ENCODE results near the gene CLASP1.

The CLASP1 gene

DNA sequence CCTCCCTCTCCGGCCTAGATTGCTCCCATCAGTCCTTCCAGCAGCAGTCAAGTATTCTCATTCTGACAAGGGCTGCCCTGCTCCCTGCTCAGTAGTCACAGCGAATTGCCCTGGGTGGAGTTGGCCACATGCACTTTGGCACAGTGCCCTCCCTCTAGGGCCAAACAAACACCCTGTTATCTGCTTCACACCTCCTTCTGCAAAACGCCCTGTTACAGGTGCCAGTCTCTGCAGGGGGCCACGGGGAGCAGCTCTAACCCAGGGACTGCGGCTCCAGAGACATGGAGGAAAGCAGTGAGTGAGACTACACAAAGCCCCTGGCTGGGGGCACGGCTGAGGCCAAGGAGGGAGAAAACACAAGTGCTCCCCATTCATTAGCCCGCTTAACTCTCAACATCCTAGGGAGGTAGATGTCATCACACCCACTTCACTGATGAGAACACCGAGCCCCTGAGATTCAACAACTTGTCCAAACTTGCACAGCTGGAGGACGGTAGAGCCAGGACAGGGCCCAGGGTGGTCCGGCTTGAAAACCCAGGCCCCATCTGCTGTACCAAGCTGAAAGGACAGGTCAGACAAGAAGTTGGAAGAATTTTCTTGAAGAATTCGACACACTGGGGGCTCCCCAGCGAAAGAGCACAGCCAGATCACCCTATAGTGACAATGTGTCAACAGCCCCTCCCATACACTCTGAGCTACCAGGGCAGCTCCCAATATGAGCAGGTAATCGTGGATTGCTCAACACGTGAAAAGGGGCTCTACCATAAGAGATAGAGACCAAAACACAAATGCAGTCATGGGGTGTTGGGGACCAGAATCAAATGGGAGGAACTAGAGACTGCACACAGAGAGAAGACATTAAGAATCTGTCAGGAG is 355.6 kb downstream of the CLASP1 start:
- Mint-ChIP-seq H3K4me3 (no peak overlapping the region), H3K27me3 (ENCODE audit: low read depth) (peaks cover 25% of the 10 kb centered on the region), H3K4me1 (no peaks in the 10 kb centered on the region), H3K27ac (no peak overlapping the region), H3K9me3 (no peaks in the 10 kb centered on the region), H3K36me3 (ENCODE audit: low read depth) (no peaks in the 10 kb centered on the region)
- no peak for TF ChIP-seq CTCF (IDR thresholded peaks at IDR 0.05; ENCODE audit: unreplicated experiment in 3 of 3)

DNA sequence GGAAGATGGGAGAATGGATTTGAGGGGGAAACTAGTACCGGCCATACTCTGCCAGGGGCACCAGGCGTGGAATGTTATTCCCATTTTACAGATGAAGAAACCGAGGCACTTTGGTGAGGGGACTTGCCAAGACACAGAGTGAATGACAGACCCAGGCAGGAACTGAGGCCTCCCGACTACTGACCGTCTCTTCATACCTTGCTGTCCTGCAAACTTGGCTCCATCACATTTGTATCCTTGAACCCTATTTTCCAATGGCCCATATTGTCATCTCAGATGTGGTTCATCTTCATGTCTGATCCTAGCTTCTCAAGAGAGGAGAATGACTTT is 358.0 kb downstream of the CLASP1 start:
- H3K4me3 Mint-ChIP-seq, result no peak overlapping the region
- peaks cover 42% of the 10 kb centered on the region for H3K27me3 Mint-ChIP-seq (ENCODE audit: low read depth)
- no peaks in the 10 kb centered on the region for H3K4me1 Mint-ChIP-seq
- TF ChIP-seq CTCF (IDR thresholded peaks at IDR 0.05; ENCODE audit: unreplicated experiment in 3 of 3), result no peak
- no peaks in the 10 kb centered on the region for H3K9me3 Mint-ChIP-seq
- no peaks in the 10 kb centered on the region for H3K36me3 Mint-ChIP-seq (ENCODE audit: low read depth)
- H3K27ac Mint-ChIP-seq, result no peak overlapping the region

- no peaks in the 10 kb centered on the region for H3K36me3 Mint-ChIP-seq (ENCODE audit: low read depth)
- TF ChIP-seq CTCF (IDR thresholded peaks at IDR 0.05; ENCODE audit: unreplicated experiment in 3 of 3), result no peak
- H3K27me3 Mint-ChIP-seq (ENCODE audit: low read depth), result peaks cover 52% of the 10 kb centered on the region
- no peaks in the 10 kb centered on the region for H3K9me3 Mint-ChIP-seq
- peaks cover under 1% of the 10 kb centered on the region for H3K4me1 Mint-ChIP-seq
- H3K27ac Mint-ChIP-seq, result no peak overlapping the region
- H3K4me3 Mint-ChIP-seq, result no peak overlapping the region
Observed at GRCh38 chr2:121289271-121289670, 360.0 kb downstream of the CLASP1 start.

GRCh38 chr2:121288454-121289231 is 360.6 kb downstream of the CLASP1 start:
- Mint-ChIP-seq H3K27me3 (ENCODE audit: low read depth) (peaks cover 58% of the 10 kb centered on the region), H3K9me3 (no peaks in the 10 kb centered on the region), H3K36me3 (ENCODE audit: low read depth) (no peaks in the 10 kb centered on the region), H3K4me3 (no peak overlapping the region), H3K27ac (no peak overlapping the region), H3K4me1 (peaks cover 7% of the 10 kb centered on the region)
- no peak for TF ChIP-seq CTCF (IDR thresholded peaks at IDR 0.05; ENCODE audit: unreplicated experiment in 3 of 3)

- Mint-ChIP-seq H3K9me3 (no peaks in the 10 kb centered on the region), H3K27ac (no peak overlapping the region), H3K27me3 (ENCODE audit: low read depth) (peaks cover 65% of the 10 kb centered on the region), H3K4me3 (no peak overlapping the region), H3K36me3 (ENCODE audit: low read depth) (peaks cover under 1% of the 10 kb centered on the region), H3K4me1 (peaks cover 10% of the 10 kb centered on the region)
- no peak for TF ChIP-seq CTCF (IDR thresholded peaks at IDR 0.05; ENCODE audit: unreplicated experiment in 3 of 3)
Observed at GRCh38 chr2:121287956-121288355, 361.3 kb downstream of the CLASP1 start.
